GM12865 (cell line): ENCODE measurements around the gene CACFD1.

Source experiments
- DNase-seq: peaks from one replicate; pipeline ENCODE4 v3.0.0; 2010; ENCODE audit warnings: low read depth
- H3K4me3 ChIP-seq: 2 replicates; pipeline ENCODE4 v1.5.1; 2011; ENCODE audit warnings: mild to moderate bottlenecking, low read depth, low read length, control low read depth
- TF ChIP-seq, protein P1 (sequence below): IDR thresholded peaks from 2 replicates; pipeline ENCODE4 v1.5.1; 2011; ENCODE audit warnings: low read length, control low read depth, low read depth, inconsistent platforms; ENCODE audit not compliant: insufficient read depth; ENCODE audit errors: missing control alignments

Gene CACFD1

DNA sequence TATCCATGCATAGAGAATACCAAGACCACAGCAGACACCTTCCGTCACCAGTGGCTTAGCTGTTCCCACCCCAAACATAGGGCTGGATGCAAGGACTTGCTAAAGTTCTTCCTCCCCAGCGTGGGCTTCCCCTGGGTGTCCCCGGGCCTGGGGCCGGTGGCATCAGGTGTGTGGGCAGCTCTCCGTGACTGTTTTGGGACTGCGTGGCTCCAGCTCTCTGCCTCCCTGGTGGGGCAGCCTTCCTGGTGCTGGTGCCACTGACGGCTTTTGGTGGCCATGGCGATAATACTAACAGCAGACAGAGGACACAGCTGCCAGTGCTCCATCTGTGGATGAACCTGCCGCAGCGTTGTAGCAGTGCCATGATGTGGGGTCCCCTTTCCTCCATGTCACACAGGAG lies 4.9 kb downstream of the CACFD1 start:
- H3K4me3 ChIP-seq = no peak overlapping the region
- TF ChIP-seq, protein P1, sequence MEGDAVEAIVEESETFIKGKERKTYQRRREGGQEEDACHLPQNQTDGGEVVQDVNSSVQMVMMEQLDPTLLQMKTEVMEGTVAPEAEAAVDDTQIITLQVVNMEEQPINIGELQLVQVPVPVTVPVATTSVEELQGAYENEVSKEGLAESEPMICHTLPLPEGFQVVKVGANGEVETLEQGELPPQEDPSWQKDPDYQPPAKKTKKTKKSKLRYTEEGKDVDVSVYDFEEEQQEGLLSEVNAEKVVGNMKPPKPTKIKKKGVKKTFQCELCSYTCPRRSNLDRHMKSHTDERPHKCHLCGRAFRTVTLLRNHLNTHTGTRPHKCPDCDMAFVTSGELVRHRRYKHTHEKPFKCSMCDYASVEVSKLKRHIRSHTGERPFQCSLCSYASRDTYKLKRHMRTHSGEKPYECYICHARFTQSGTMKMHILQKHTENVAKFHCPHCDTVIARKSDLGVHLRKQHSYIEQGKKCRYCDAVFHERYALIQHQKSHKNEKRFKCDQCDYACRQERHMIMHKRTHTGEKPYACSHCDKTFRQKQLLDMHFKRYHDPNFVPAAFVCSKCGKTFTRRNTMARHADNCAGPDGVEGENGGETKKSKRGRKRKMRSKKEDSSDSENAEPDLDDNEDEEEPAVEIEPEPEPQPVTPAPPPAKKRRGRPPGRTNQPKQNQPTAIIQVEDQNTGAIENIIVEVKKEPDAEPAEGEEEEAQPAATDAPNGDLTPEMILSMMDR = no peak
- DNase-seq = no peak

DNA sequence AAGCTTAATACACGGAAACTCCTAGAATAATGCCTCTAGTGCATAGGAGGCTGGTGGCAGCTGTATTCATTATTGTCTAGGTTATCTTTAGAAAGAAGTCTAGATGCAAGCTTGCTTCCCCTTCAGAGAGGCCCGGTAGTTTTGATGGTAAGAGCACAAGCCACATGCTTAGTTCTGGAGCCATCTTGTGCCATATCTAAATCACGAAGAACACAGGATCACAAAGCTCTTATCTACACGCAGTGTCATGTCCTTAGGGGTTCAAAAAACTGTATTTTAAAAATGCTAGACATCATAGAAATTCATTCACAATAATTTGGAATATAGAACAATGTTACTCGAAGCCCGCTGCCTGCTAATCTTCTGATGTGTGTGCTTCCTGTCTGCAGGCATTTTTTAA lies 6.2 kb downstream of the CACFD1 start:
- TF ChIP-seq, protein P1 = no peak
- no peak overlapping the region for H3K4me3 ChIP-seq
- no peak for DNase-seq

DNA sequence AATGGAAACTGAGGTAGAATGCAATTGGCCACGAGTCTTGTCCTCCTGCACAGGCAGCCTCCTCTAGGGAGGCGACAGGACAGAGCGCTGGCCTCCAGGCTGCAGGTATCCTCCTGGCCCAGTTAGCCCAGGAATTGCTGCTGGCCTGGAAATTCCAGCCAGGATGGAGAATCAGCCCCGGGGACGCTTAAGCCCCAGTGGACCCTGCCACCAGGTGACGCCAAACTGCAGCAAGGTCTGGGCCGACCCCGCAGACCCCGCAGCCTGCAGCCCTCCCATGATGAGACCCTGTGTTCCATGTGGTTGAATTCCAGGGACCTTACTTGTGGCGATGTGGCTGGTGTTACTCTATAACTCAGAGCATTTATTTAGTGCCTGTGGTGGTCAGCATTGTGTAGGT lies 7.3 kb downstream of the CACFD1 start:
- TF ChIP-seq, protein P1 = no peak
- DNase-seq = no peak
- no peak overlapping the region for H3K4me3 ChIP-seq

DNA sequence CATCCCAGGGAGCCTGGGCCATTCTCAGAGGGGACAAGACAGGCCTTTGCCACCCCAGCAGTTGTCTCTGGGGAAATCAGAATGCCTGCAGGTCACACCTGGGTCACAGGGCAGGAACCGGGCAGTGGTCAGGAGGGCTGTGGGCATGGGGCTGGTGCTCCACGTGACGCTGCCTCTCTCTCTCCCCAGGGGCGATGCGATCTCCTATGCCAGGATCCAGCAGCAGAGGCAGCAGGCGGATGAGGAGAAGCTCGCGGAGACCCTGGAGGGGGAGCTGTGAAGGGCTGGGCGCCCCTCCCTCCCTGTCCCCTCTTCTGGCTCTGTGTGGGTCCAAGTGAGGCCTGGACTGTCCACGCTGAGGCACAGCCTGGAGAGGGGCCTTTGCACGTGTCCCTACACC lies 8.6 kb downstream of the CACFD1 start:
- H3K4me3 ChIP-seq = no peak overlapping the region
- TF ChIP-seq, protein P1 = no peak
- DNase-seq = no peak

DNA sequence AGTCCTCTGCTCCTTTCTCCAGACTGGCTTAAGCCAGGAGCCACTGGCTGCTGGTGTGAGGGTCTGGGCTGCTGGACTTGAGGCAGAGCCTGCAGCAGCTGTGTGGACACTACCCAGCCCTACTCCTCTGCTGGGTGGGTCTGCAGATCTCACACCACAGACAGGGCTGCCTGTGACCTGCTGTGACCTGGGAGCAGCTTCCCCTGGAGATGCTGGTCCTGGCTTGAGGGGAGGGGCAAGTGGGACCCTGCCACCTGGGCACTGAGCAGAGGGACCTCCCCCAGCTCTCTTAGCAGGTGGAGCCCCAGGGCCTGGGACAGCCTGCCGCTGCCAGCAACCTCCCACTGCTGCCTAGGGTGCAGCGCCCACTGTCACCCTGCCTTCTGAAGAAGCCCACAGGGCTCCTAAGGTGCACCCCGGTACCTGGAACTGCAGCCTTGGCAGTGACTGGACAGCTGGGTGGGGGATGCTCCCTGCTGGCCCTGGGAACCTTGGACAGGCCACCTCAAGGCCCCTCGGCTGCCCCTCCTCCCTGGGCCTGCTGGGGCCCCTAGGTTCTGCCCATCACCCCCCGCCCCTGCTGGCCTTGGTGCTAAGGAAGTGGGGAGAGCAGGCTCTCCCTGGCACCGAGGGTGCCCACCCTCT lies 9.1 kb downstream of the CACFD1 start:
- TF ChIP-seq, protein P1 = no peak
- no peak overlapping the region for H3K4me3 ChIP-seq
- no peak for DNase-seq

DNA sequence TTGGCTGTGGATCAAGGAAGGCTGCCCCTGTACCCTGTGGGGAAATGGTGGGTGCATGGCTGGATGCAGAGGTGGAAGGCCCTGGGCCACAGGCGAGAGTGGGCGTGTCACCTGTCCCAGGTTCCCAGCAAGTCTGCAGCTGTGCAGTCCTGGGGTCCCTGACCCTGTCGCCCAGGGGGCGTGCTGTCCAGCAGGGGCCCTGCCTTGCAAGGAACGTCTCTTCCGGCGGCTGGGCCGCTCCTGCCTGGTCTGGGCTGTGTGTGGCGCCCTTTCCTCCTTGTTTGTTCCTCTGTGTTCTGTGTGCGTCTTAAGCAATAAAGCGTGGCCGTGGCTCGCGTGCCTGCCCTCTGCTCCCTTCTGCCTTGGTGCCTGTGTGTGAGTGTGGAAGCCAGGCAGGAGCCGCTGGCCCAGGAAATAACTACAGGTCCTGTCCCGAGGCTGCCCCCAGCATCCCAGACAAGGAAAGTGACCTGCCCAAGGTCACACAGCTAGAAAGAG lies 10.7 kb downstream of the CACFD1 start:
- no peak for DNase-seq
- H3K4me3 ChIP-seq = no peak overlapping the region
- TF ChIP-seq, protein P1 = no peak

DNA sequence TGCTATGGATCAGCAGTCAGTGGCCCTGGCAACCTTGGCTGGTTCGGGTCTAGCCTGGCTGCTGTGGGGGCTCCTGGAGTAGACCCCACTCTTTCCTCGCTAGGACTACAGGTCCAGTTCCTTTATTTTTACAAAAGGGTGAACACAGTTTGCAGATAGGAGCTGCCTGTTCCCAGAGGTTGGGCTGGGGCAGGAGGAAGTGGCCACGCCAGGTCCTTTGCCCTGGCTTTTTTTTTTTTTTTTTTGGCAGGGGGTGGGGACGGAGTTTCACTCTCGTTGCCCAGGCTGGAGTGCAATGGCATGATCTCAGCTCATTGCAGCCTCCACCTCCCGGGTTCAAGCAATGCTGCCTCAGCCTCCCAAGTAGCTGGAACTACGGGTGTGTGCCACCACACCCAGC lies 11.2 kb downstream of the CACFD1 start:
- no peak for DNase-seq
- TF ChIP-seq, protein P1 = no peak
- no peak overlapping the region for H3K4me3 ChIP-seq
